Astrocyte (in vitro differentiated cells and primary cell): ENCODE results near the gene TMEM175.

Experiments
- CTCF ChIP-seq: IDR thresholded peaks from 2 replicates; pipeline ENCODE4 v1.5.1; 2011; ENCODE audit warnings: low read depth, mild to moderate bottlenecking, inconsistent platforms, low read length, moderate library complexity; ENCODE audit not compliant: insufficient read depth
- EZH2 ChIP-seq: IDR thresholded peaks from 2 replicates; pipeline ENCODE4 v1.6.1; 2012; ENCODE audit warnings: mild to moderate bottlenecking, low read length, inconsistent platforms; ENCODE audit not compliant: insufficient read depth

- no peak for TF ChIP-seq CTCF
- no peak for TF ChIP-seq EZH2
Observed at GRCh38 chr4:905485-906338, 26.5 kb upstream of the TMEM175 start.
